ENCODE results near the gene PTBP1.

PTBP1 gene

GRCh38 chr19:821825-822503 is 24.7 kb downstream of the PTBP1 start, which contains the start of gene PLPPR3:
TSS of gene PLPPR3 (minus strand) at chr19:821955. CDS start at chr19:821559, 396 bp downstream.
- H2BK120ac ChIP-seq (ENCODE audit: low read depth, low read length): peak within 1 kb of the TSS; percentile 94
- H3K27ac ChIP-seq (replicated peaks; ENCODE audit: low read length): peak within 1 kb of the TSS; percentile 68
- peak within 1 kb of the TSS; percentile 53 for H4K91ac ChIP-seq (ENCODE audit: low read depth, low read length, poor library complexity)
- peak within 1 kb of the TSS; percentile 100 for H2AK5ac ChIP-seq (ENCODE audit: low read depth, low read length)
- H3K4me1 ChIP-seq (ENCODE audit: control insufficient read depth in 2 of 2, insufficient read depth in 1 of 2, low read depth in 1 of 2, low read length in 2 of 2): peaks cover 6% of the 10 kb centered on the region in 2 donors
- H3K23ac ChIP-seq (ENCODE audit: low read depth, low read length, poor library complexity): peak within 1 kb of the TSS; percentile 96
- peak within 1 kb of the TSS; percentile 93 for H3K4ac ChIP-seq (ENCODE audit: low read length)
- H3K9me3 ChIP-seq (replicated peaks in 1 of 2; ENCODE audit: control insufficient read depth in 2 of 2, insufficient read depth in 1 of 2, low read depth in 1 of 2, low read length in 2 of 2): no peaks in the 10 kb centered on the region
- H3K4me2 ChIP-seq (ENCODE audit: insufficient read depth, low read length, poor library complexity, severe bottlenecking): peak within 1 kb of the TSS; percentile 66
- peak within 1 kb of the TSS; percentile 72 to 98 for H3K4me3 ChIP-seq (ENCODE audit: low read length in 2 of 2)
- H2BK12ac ChIP-seq (ENCODE audit: low read length): peak within 1 kb of the TSS; percentile 94
- no peaks in the 10 kb centered on the region for H3K27me3 ChIP-seq (ENCODE audit: control insufficient read depth in 3 of 3, insufficient read depth in 3 of 3, low read depth in 1 of 3, low read length in 3 of 3)
- peak within 1 kb of the TSS; percentile 88 for H3K9ac ChIP-seq (ENCODE audit: low read depth, low read length, poor library complexity)
- H2BK5ac ChIP-seq (ENCODE audit: low read length): peak within 1 kb of the TSS; percentile 96
- H2BK15ac ChIP-seq (ENCODE audit: low read length): peak within 1 kb of the TSS; percentile 89
- H3K14ac ChIP-seq (ENCODE audit: low read length): peak within 1 kb of the TSS; percentile 89
- peak within 1 kb of the TSS; percentile 99 for H3K18ac ChIP-seq (ENCODE audit: low read length)
- peaks cover 0 to 6% of the 10 kb centered on the region in 2 donors for H3K36me3 ChIP-seq (replicated peaks in 1 of 2; ENCODE audit: control insufficient read depth in 2 of 2, insufficient read depth in 2 of 2, low read length in 2 of 2)
- peak; percentile 79 for DNase-seq (ENCODE audit: low spot score)
- WGBS, 2 donors (ENCODE audit: extremely low coverage in 2 of 2, insufficient read length in 2 of 2, insufficient replicate concordance in 1 of 2): no CpG with 5 or more reads among the region's 86 CpGs
- H2AFZ ChIP-seq (ENCODE audit: low read length): peak within 1 kb of the TSS; percentile 88
- peaks cover 3% of the 10 kb centered on the region for H3K79me1 ChIP-seq (ENCODE audit: low read depth, low read length)
- no peak within 1 kb of the TSS for H4K8ac ChIP-seq (ENCODE audit: low read depth, low read length)

- H3K27me3 ChIP-seq (ENCODE audit: control insufficient read depth in 3 of 3, insufficient read depth in 3 of 3, low read depth in 1 of 3, low read length in 3 of 3): no peaks in the 10 kb centered on the region
Measured at GRCh38 chr19:823565-824121, 26.4 kb downstream of the PTBP1 start.

GRCh38 chr19:824885-825284 is 27.6 kb downstream of the PTBP1 start:
- no peak overlapping the region for H3K14ac ChIP-seq (ENCODE audit: low read length)
- no peak overlapping the region for H3K27ac ChIP-seq (replicated peaks; ENCODE audit: low read length)
- no peak overlapping the region for H2BK5ac ChIP-seq (ENCODE audit: low read length)
- H3K18ac ChIP-seq (ENCODE audit: low read length): peak overlapping the region; percentile 8
- H3K4ac ChIP-seq (ENCODE audit: low read length): no peak overlapping the region
- peaks cover 6% of the 10 kb centered on the region in 2 donors for H3K4me1 ChIP-seq (ENCODE audit: control insufficient read depth in 2 of 2, insufficient read depth in 1 of 2, low read depth in 1 of 2, low read length in 2 of 2)
- no peak overlapping the region for H3K9ac ChIP-seq (ENCODE audit: low read depth, low read length, poor library complexity)
- no peak overlapping the region for H2BK12ac ChIP-seq (ENCODE audit: low read length)
- H4K91ac ChIP-seq (ENCODE audit: low read depth, low read length, poor library complexity): no peak overlapping the region
- H3K23ac ChIP-seq (ENCODE audit: low read depth, low read length, poor library complexity): no peak overlapping the region
- no CpG with 5 or more reads among the region's 15 CpGs for WGBS, 2 donors (ENCODE audit: extremely low coverage in 2 of 2, insufficient read length in 2 of 2, insufficient replicate concordance in 1 of 2)
- DNase-seq (ENCODE audit: low spot score): no peak
- no peak overlapping the region for H3K4me3 ChIP-seq (ENCODE audit: low read length in 2 of 2)
- H2AFZ ChIP-seq (ENCODE audit: low read length): no peak overlapping the region
- H2BK15ac ChIP-seq (ENCODE audit: low read length): no peak overlapping the region
- H3K36me3 ChIP-seq (replicated peaks in 1 of 2; ENCODE audit: control insufficient read depth in 2 of 2, insufficient read depth in 2 of 2, low read length in 2 of 2): no peaks in the 10 kb centered on the region
- H2AK5ac ChIP-seq (ENCODE audit: low read depth, low read length): peak overlapping the region; percentile 72
- H3K79me1 ChIP-seq (ENCODE audit: low read depth, low read length): no peaks in the 10 kb centered on the region
- no peaks in the 10 kb centered on the region for H3K27me3 ChIP-seq (ENCODE audit: control insufficient read depth in 3 of 3, insufficient read depth in 3 of 3, low read depth in 1 of 3, low read length in 3 of 3)
- no peak overlapping the region for H4K8ac ChIP-seq (ENCODE audit: low read depth, low read length)
- no peaks in the 10 kb centered on the region for H3K9me3 ChIP-seq (replicated peaks in 1 of 2; ENCODE audit: control insufficient read depth in 2 of 2, insufficient read depth in 1 of 2, low read depth in 1 of 2, low read length in 2 of 2)
- no peak overlapping the region for H2BK120ac ChIP-seq (ENCODE audit: low read depth, low read length)
- H3K4me2 ChIP-seq (ENCODE audit: insufficient read depth, low read length, poor library complexity, severe bottlenecking): no peak overlapping the region

More at GRCh38 chr19:823565-824121, 26.4 kb downstream of the PTBP1 start:
- Histone ChIP-seq H3K9me3 (replicated peaks in 1 of 2; ENCODE audit: control insufficient read depth in 2 of 2, insufficient read depth in 1 of 2, low read depth in 1 of 2, low read length in 2 of 2) (no peaks in the 10 kb centered on the region), H3K79me1 (ENCODE audit: low read depth, low read length) (peaks cover 3% of the 10 kb centered on the region), H3K4me2 (ENCODE audit: insufficient read depth, low read length, poor library complexity, severe bottlenecking) (peak overlapping the region; percentile 11), H2AFZ (ENCODE audit: low read length) (peak overlapping the region; percentile 84), H4K91ac (ENCODE audit: low read depth, low read length, poor library complexity) (no peak overlapping the region), H3K14ac (ENCODE audit: low read length) (peak overlapping the region; percentile 1), H3K4me1 (ENCODE audit: control insufficient read depth in 2 of 2, insufficient read depth in 1 of 2, low read depth in 1 of 2, low read length in 2 of 2) (peaks cover 6% of the 10 kb centered on the region in 2 donors), H2BK15ac (ENCODE audit: low read length) (peak overlapping the region; percentile 100), H2BK12ac (ENCODE audit: low read length) (peak overlapping the region; percentile 95), H3K4ac (ENCODE audit: low read length) (no peak overlapping the region), H2BK5ac (ENCODE audit: low read length) (peak overlapping the region; percentile 62), H2BK120ac (ENCODE audit: low read depth, low read length) (no peak overlapping the region), H4K8ac (ENCODE audit: low read depth, low read length) (no peak overlapping the region), H3K27ac (replicated peaks; ENCODE audit: low read length) (peak overlapping the region; percentile 61), H3K4me3 (ENCODE audit: low read length in 2 of 2) (no peak overlapping the region), H3K36me3 (replicated peaks in 1 of 2; ENCODE audit: control insufficient read depth in 2 of 2, insufficient read depth in 2 of 2, low read length in 2 of 2) (no peaks in the 10 kb centered on the region), H3K18ac (ENCODE audit: low read length) (peak overlapping the region; percentile 87), H2AK5ac (ENCODE audit: low read depth, low read length) (peak overlapping the region; percentile 99), H3K23ac (ENCODE audit: low read depth, low read length, poor library complexity) (no peak overlapping the region), H3K9ac (ENCODE audit: low read depth, low read length, poor library complexity) (no peak overlapping the region)
- WGBS, 2 donors (ENCODE audit: extremely low coverage in 2 of 2, insufficient read length in 2 of 2, insufficient replicate concordance in 1 of 2): no CpG with 5 or more reads among the region's 12 CpGs
- DNase-seq (ENCODE audit: low spot score): no peak

- H2BK120ac ChIP-seq (ENCODE audit: low read depth, low read length): no peak overlapping the region
Measured at GRCh38 chr19:825897-826644, 28.8 kb downstream of the PTBP1 start.

More at GRCh38 chr19:825897-826644, 28.8 kb downstream of the PTBP1 start:
- Histone ChIP-seq H2BK12ac (ENCODE audit: low read length) (no peak overlapping the region), H3K27ac (replicated peaks; ENCODE audit: low read length) (no peak overlapping the region), H3K4me3 (ENCODE audit: low read length in 2 of 2) (no peak overlapping the region), H3K4me1 (ENCODE audit: control insufficient read depth in 2 of 2, insufficient read depth in 1 of 2, low read depth in 1 of 2, low read length in 2 of 2) (peaks cover 6% of the 10 kb centered on the region in 2 donors), H4K8ac (ENCODE audit: low read depth, low read length) (no peak overlapping the region), H3K18ac (ENCODE audit: low read length) (no peak overlapping the region), H2AK5ac (ENCODE audit: low read depth, low read length) (no peak overlapping the region), H2BK5ac (ENCODE audit: low read length) (no peak overlapping the region), H3K9me3 (replicated peaks in 1 of 2; ENCODE audit: control insufficient read depth in 2 of 2, insufficient read depth in 1 of 2, low read depth in 1 of 2, low read length in 2 of 2) (no peaks in the 10 kb centered on the region), H2BK15ac (ENCODE audit: low read length) (no peak overlapping the region), H3K79me1 (ENCODE audit: low read depth, low read length) (no peaks in the 10 kb centered on the region), H3K23ac (ENCODE audit: low read depth, low read length, poor library complexity) (no peak overlapping the region), H3K4me2 (ENCODE audit: insufficient read depth, low read length, poor library complexity, severe bottlenecking) (no peak overlapping the region), H4K91ac (ENCODE audit: low read depth, low read length, poor library complexity) (no peak overlapping the region), H3K14ac (ENCODE audit: low read length) (no peak overlapping the region), H3K27me3 (ENCODE audit: control insufficient read depth in 3 of 3, insufficient read depth in 3 of 3, low read depth in 1 of 3, low read length in 3 of 3) (no peaks in the 10 kb centered on the region), H2AFZ (ENCODE audit: low read length) (no peak overlapping the region), H3K36me3 (replicated peaks in 1 of 2; ENCODE audit: control insufficient read depth in 2 of 2, insufficient read depth in 2 of 2, low read length in 2 of 2) (no peaks in the 10 kb centered on the region), H3K9ac (ENCODE audit: low read depth, low read length, poor library complexity) (no peak overlapping the region), H3K4ac (ENCODE audit: low read length) (no peak overlapping the region)
- no CpG with 5 or more reads among the region's 19 CpGs for WGBS, 2 donors (ENCODE audit: extremely low coverage in 2 of 2, insufficient read length in 2 of 2, insufficient replicate concordance in 1 of 2)
- no peak for DNase-seq (ENCODE audit: low spot score)
